Duodenal mucosa (tissue), 2 donors: ENCODE results near the gene OPA1.
"Not testable (repeated sequence)": the region's sequence is repeated elsewhere in the genome, so short reads cannot be mapped to it uniquely, and the experiment has no call there.

Experiments used
- H3K27ac ChIP-seq: one replicate; pipeline ENCODE4 v1.7.0; 2013; ENCODE audit warnings: low read depth, low read length
- H3K27me3 ChIP-seq, 2 donors: one replicate each; pipeline ENCODE4 v1.7.0; 2013; ENCODE audit warnings: low read length in 2 of 2, control low read depth in 1 of 2; ENCODE audit not compliant: insufficient read depth in 2 of 2, control insufficient read depth in 1 of 2
- H3K36me3 ChIP-seq, 2 donors: one replicate each; pipeline ENCODE4 v1.7.0; 2013; ENCODE audit warnings: low read length in 2 of 2, control low read depth in 1 of 2; ENCODE audit not compliant: insufficient read depth in 2 of 2, control insufficient read depth in 1 of 2
- H3K4me1 ChIP-seq, 2 donors: one replicate each; pipeline ENCODE4 v1.7.0; 2013; ENCODE audit warnings: low read length in 2 of 2, control low read depth in 1 of 2; ENCODE audit not compliant: insufficient read depth in 2 of 2, control insufficient read depth in 1 of 2
- H3K4me3 ChIP-seq, 2 donors: one replicate each; pipeline ENCODE4 v1.7.0; 2013; ENCODE audit warnings: low read length in 2 of 2, low read depth in 1 of 2
- H3K9ac ChIP-seq, 2 donors: one replicate each; pipeline ENCODE4 v1.7.0; 2013; ENCODE audit warnings: low read length in 2 of 2, low read depth in 1 of 2
- H3K9me3 ChIP-seq, 2 donors: one replicate each; pipeline ENCODE4 v1.7.0; 2013; ENCODE audit warnings: low read length in 2 of 2, control low read depth in 1 of 2; ENCODE audit not compliant: control insufficient read depth in 1 of 2

OPA1 gene

DNA sequence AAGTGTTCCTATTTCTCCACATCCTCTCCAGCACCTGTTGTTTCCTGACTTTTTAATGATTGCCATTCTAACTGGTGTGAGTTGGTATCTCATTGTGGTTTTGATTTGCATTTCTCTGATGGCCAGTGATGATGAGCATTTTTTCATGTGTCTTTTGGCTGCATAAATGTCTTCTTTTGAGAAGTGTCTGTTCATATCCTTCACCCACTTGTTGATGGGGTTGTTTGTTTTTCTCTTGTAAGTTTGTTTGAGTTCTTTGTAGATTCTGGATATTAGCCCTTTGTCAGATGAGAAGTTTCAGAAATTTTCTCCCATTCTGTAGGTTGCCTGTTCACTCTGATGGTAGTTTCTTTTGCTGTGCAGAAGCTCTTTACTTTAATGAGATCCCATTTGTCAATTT is 13.9 kb downstream of the OPA1 start:
- H3K27me3 ChIP-seq, H3K9me3 ChIP-seq, H3K4me3 ChIP-seq, H3K36me3 ChIP-seq, H3K27ac ChIP-seq, H3K9ac ChIP-seq, H3K4me1 ChIP-seq: not testable (repeated sequence)

- not testable (repeated sequence) for H3K27ac ChIP-seq, H3K4me1 ChIP-seq, H3K4me3 ChIP-seq, H3K9ac ChIP-seq, H3K27me3 ChIP-seq
- Histone ChIP-seq H3K9me3 (peaks cover 3 to 11% of the 10 kb centered on the region in 2 donors), H3K36me3 (peaks cover 9 to 11% of the 10 kb centered on the region in 2 donors)
Observed at GRCh38 chr3:193610516-193610915, 17.5 kb downstream of the OPA1 start.

DNA sequence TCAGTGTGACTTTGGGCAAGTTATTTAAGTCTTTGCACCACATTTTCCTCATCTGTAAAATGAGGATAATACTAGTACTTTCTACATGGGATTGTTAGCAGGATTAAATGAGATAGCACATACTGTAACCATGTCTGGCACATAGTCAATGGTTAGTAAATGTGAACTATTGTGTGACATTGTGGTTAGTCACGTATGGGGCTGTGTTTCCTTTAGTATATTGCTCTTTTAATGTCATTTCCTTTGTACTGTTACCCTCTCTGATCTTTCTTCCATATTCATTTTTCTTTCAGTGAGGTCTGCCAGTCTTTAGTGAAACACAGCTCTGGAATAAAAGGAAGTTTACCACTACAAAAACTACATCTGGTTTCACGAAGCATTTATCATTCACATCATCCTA is 21.4 kb downstream of the OPA1 start:
- H3K27me3 ChIP-seq, result no peaks in the 10 kb centered on the region
- H3K27ac ChIP-seq, result no peak overlapping the region

GRCh38 chr3:193617628-193618027 is 24.6 kb downstream of the OPA1 start:
- H3K36me3 ChIP-seq, result peaks cover 19 to 37% of the 10 kb centered on the region in 2 donors
- no peak overlapping the region for H3K9ac ChIP-seq
- H3K9me3 ChIP-seq, result peaks cover 0 to 6% of the 10 kb centered on the region in 2 donors
- no peak overlapping the region for H3K27ac ChIP-seq
- H3K4me3 ChIP-seq, result no peak overlapping the region
- no peaks in the 10 kb centered on the region for H3K27me3 ChIP-seq
- no peaks in the 10 kb centered on the region for H3K4me1 ChIP-seq

More for the DNA sequence above, 21.4 kb downstream of the OPA1 start:
- H3K36me3 ChIP-seq, result peaks cover 10 to 32% of the 10 kb centered on the region in 2 donors
- peaks cover 3 to 11% of the 10 kb centered on the region in 2 donors for H3K9me3 ChIP-seq
- H3K4me3 ChIP-seq, result no peak overlapping the region
- H3K9ac ChIP-seq, result no peak overlapping the region
- H3K4me1 ChIP-seq, result no peaks in the 10 kb centered on the region

DNA sequence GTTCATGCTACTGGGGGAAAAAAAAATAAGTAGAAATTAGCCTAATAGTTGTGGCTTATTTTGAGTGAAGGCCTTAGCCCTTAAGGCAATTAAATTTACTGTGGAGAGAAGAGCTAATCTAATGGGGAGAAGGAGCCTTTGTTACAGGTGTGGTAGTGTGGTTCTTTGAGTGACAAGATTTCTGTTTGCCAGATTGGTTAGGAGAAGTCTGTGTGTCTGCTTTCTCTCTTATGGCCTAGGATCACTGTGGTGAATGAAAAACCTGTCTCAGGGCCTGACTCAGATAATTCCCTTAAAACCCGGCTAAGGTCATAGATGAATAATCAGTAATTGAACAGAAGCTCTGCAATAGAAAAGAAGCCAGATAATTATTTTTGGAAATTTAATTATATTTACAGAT is 27.0 kb downstream of the OPA1 start:
- no peak overlapping the region for H3K4me3 ChIP-seq
- H3K27ac ChIP-seq, result no peak overlapping the region
- H3K36me3 ChIP-seq, result peaks cover 15 to 33% of the 10 kb centered on the region in 2 donors
- no peaks in the 10 kb centered on the region for H3K4me1 ChIP-seq
- H3K9me3 ChIP-seq, result no peaks in the 10 kb centered on the region
- H3K27me3 ChIP-seq, result no peaks in the 10 kb centered on the region
- H3K9ac ChIP-seq, result no peak overlapping the region

DNA sequence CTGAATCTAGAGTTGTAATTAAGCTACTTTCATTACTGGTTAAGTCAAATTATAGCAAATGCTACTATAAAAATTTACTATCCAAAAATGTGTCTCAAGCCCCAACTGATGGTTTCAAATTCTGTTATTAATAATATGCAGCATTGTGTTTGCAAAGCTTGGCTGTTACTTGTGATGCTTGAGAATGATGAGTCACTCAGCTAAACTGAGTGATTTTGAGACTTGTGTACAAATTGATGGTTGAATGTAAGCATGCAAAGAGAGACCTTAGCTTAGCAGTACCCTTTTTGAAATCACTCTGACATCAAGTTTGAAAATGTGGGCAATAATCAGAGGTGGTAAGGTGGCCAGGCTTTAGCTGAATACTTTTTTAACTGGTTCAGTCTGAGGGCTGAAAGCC is 27.6 kb downstream of the OPA1 start:
- H3K9ac ChIP-seq, result no peak overlapping the region
- H3K36me3 ChIP-seq, result peaks cover 10 to 27% of the 10 kb centered on the region in 2 donors
- H3K4me1 ChIP-seq, result no peaks in the 10 kb centered on the region
- H3K27me3 ChIP-seq, result no peaks in the 10 kb centered on the region
- no peak overlapping the region for H3K4me3 ChIP-seq
- H3K27ac ChIP-seq, result no peak overlapping the region
- no peaks in the 10 kb centered on the region for H3K9me3 ChIP-seq

DNA sequence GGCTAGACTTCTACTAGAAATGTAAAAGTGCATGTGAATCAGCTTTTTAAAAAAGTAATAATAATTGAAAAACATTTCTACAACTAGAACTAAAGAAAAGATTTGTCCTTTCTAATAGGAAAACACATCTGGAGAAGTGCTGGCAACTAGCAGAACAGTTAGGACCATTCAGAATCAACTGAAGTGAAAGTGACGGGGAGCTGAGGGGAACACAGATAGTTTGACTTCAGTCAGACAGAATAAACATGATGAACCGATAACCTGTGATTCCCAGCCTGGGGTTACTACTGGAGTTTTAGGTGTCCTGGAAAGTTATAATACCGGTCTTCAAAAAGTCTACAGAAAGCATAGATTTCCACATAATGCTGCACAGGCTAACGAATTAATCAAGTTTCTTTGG is 28.1 kb downstream of the OPA1 start:
- no peaks in the 10 kb centered on the region for H3K27me3 ChIP-seq
- H3K27ac ChIP-seq, result no peak overlapping the region
- H3K36me3 ChIP-seq, result peaks cover 13 to 28% of the 10 kb centered on the region in 2 donors
- no peak overlapping the region for H3K4me3 ChIP-seq
- no peak overlapping the region for H3K9ac ChIP-seq
- no peaks in the 10 kb centered on the region for H3K4me1 ChIP-seq
- no peaks in the 10 kb centered on the region for H3K9me3 ChIP-seq

DNA sequence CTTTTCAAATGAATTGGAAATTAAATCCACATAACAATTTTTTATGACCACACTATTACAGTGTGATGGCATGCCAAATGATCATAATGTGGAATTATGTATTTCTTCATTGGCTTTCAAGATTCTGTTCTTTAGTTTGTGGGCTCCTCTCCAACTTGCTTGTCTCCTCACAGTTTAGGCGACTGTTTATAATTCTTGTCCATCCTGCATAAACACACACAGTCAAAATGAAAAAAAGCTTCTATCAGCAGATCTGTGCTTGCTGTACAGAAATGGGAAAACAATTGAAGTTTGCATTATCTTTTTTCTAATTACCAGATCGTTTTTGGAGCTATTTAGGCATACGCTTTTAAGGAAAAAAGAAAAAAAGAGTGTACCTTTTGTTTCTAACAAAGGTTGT is 37.0 kb downstream of the OPA1 start:
- H3K4me3 ChIP-seq, result no peak overlapping the region
- no peak overlapping the region for H3K27ac ChIP-seq
- no peaks in the 10 kb centered on the region for H3K9me3 ChIP-seq
- no peak overlapping the region for H3K9ac ChIP-seq
- H3K36me3 ChIP-seq, result peaks cover 11 to 12% of the 10 kb centered on the region in 2 donors
- no peaks in the 10 kb centered on the region for H3K27me3 ChIP-seq
- no peaks in the 10 kb centered on the region for H3K4me1 ChIP-seq

DNA sequence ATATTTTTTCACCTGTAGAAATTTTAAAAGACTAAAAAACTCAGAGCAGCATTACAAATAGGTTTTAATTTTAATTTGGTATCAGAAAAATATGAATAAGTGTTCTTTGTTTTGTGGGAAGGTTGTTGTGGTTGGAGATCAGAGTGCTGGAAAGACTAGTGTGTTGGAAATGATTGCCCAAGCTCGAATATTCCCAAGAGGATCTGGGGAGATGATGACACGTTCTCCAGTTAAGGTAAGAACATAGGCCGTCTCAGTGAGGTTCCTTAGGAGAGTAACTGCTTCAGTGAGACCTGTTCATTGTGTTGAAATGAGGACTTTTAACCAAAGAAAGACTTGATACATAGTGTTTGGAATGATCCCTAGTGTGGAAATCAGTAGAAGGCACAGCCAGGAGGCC is 44.8 kb downstream of the OPA1 start:
- no peak overlapping the region for H3K27ac ChIP-seq
- H3K4me3 ChIP-seq, result no peak overlapping the region
- H3K9ac ChIP-seq, result no peak overlapping the region
- no peaks in the 10 kb centered on the region for H3K9me3 ChIP-seq
- no peaks in the 10 kb centered on the region for H3K4me1 ChIP-seq
- peaks cover 22 to 37% of the 10 kb centered on the region in 2 donors for H3K36me3 ChIP-seq
- no peaks in the 10 kb centered on the region for H3K27me3 ChIP-seq

GRCh38 chr3:193638833-193639232 is 45.8 kb downstream of the OPA1 start:
- Histone ChIP-seq H3K9me3 (no peaks in the 10 kb centered on the region), H3K27me3 (no peaks in the 10 kb centered on the region), H3K36me3 (peaks cover 25 to 43% of the 10 kb centered on the region in 2 donors), H3K9ac (no peak overlapping the region), H3K4me3 (no peak overlapping the region), H3K27ac (no peak overlapping the region), H3K4me1 (no peaks in the 10 kb centered on the region)

GRCh38 chr3:193640165-193640715 is 47.2 kb downstream of the OPA1 start:
- Histone ChIP-seq H3K27ac (no peak overlapping the region), H3K4me1 (no peaks in the 10 kb centered on the region), H3K36me3 (peaks cover 26 to 56% of the 10 kb centered on the region in 2 donors), H3K27me3 (no peaks in the 10 kb centered on the region), H3K9ac (no peak overlapping the region), H3K9me3 (no peaks in the 10 kb centered on the region), H3K4me3 (no peak overlapping the region)
